ENCODE results near the gene SH3D21.

Gene SH3D21

DNA sequence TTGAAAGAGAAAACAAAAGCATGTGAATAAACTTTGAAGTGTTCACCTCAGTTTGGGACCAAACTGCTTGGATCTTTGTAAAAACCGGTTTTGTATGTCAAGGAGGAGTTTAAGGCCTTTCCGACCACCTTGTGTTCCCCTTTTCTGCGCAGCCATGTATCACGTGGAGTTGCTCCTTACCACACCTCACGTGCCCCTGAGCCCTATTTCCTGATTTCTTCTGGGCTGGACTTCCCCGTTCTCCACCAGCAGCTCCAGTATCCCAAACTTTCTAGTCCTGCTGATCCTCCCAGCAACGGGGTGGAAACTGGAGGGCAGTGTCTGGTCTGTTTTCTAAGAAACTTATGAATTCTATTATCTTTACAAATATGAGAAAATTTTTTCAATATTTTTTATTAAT is 1.6 kb upstream of the SH3D21 start:
- Histone ChIP-seq H3K9ac (ENCODE audit: low read length) (no peak overlapping the region), H3K36me3 (ENCODE audit: control insufficient read depth, low read depth, low read length) (peaks cover 48% of the 10 kb centered on the region), H3K27me3 (ENCODE audit: control insufficient read depth, insufficient read depth, low read length) (peaks cover 5% of the 10 kb centered on the region), H3K27ac (ENCODE audit: low read length) (no peak overlapping the region), H3K4me3 (ENCODE audit: low read length) (no peak overlapping the region), H3K9me3 (ENCODE audit: control insufficient read depth, low read depth, low read length) (no peaks in the 10 kb centered on the region), H3K4me1 (ENCODE audit: control insufficient read depth, low read depth, low read length) (peaks cover 10% of the 10 kb centered on the region)

DNA sequence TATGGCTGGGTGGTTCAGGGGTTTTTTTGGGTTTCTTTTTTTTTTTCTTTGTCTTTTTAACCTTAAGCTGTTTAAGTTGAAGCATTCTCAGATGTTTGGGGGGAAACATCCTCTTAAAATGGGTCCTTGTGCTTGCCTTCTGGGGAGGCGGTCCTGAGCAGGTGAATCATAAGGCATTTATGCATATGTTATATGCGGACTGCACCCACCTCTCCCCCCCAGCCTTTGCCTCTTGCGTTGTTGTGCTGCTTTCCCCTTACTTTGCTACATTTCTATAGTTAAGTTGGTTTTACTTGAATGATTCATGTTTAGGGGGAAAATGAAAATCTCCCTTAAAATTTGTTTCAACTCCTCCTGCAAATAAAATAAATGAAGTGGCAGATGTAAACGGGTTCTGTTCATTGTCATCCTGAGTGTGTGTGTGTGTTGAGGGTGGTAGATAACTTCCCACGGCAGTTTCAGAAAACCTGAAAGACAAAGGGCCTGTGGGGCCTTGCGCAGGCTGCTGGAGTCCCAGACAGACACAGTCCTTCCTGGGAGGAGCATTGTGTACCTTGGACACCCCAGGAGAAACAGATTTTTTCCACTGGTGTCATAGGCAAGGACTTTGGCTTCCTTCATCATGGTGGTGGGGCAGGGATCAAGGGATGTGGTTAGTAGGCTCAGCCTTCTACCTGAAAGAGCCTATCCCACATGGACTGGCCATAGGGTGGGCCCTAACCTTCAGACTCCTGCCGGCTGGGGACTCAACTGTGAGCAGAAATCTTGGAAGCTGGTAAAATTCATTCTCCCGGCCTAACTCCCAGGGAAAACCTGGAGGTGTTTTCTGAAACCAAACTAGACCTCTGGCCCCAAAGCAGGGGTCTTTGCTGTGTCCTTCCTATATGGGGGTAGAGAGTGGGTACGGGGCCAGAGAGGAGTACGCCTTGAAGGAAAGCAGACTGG is 926 bp upstream of the SH3D21 start:
- H3K4me3 ChIP-seq (ENCODE audit: low read length) = peak overlapping the region; percentile 91
- peaks cover 10% of the 10 kb centered on the region for H3K4me1 ChIP-seq (ENCODE audit: control insufficient read depth, low read depth, low read length)
- no peaks in the 10 kb centered on the region for H3K9me3 ChIP-seq (ENCODE audit: control insufficient read depth, low read depth, low read length)
- peaks cover 5% of the 10 kb centered on the region for H3K27me3 ChIP-seq (ENCODE audit: control insufficient read depth, insufficient read depth, low read length)
- H3K36me3 ChIP-seq (ENCODE audit: control insufficient read depth, low read depth, low read length) = peaks cover 44% of the 10 kb centered on the region
- H3K27ac ChIP-seq (ENCODE audit: low read length) = no peak overlapping the region
- H3K9ac ChIP-seq (ENCODE audit: low read length) = peak overlapping the region; percentile 27

DNA sequence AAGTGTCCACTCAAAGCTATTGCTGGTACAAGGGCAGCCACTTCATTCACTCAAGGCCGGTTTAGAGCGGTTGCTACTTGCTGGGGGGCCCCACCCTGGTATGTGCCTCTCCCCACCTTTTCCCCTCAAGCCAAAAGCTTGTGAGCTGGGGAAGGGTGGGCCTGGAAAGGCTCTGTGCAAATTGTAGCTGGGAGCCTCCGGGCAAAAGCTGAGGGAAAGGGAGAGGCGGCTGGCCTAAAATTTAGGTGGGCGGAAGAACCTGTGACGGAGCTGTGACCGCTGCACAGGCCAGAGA is 306 bp upstream of the SH3D21 start:
- Histone ChIP-seq H3K27me3 (ENCODE audit: control insufficient read depth, insufficient read depth, low read length) (peaks cover 5% of the 10 kb centered on the region), H3K9me3 (ENCODE audit: control insufficient read depth, low read depth, low read length) (no peaks in the 10 kb centered on the region), H3K4me1 (ENCODE audit: control insufficient read depth, low read depth, low read length) (peaks cover 10% of the 10 kb centered on the region), H3K4me3 (ENCODE audit: low read length) (peak overlapping the region; percentile 91), H3K27ac (ENCODE audit: low read length) (no peak overlapping the region), H3K36me3 (ENCODE audit: control insufficient read depth, low read depth, low read length) (peaks cover 38% of the 10 kb centered on the region), H3K9ac (ENCODE audit: low read length) (peak overlapping the region; percentile 27)

DNA sequence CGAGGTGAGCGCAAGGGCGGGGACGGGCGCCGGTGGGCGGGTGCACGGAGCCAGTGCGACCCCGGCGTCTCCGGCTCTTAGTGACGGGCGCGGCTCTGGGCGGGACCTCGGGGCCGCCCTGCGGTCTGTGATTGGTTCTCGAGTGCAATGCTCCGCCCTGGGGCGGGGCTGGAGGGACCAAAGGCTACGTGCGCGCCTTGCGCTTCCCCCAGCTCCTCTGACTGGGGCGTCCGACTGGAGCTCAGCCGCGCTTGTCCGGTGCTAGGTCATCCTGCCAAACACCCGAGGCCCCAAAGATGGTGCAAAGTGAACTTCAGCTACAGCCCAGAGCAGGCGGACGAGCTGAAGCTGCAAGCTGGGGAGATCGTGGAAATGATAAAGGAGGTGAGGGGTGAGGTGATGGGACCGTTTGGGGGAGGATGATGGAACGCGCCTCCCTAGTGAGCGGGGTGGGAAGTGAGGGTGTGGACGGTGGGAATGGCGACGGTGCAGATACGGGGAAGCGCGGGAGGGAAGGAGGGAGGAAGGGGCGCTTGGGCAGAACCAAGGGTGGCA is 811 bp downstream of the SH3D21 start:
- peaks cover 10% of the 10 kb centered on the region for H3K4me1 ChIP-seq (ENCODE audit: control insufficient read depth, low read depth, low read length)
- peak overlapping the region; percentile 67 for H3K9ac ChIP-seq (ENCODE audit: low read length)
- no peaks in the 10 kb centered on the region for H3K9me3 ChIP-seq (ENCODE audit: control insufficient read depth, low read depth, low read length)
- peaks cover 5% of the 10 kb centered on the region for H3K27me3 ChIP-seq (ENCODE audit: control insufficient read depth, insufficient read depth, low read length)
- no peak overlapping the region for H3K27ac ChIP-seq (ENCODE audit: low read length)
- H3K4me3 ChIP-seq (ENCODE audit: low read length) = peak overlapping the region; percentile 91
- peaks cover 27% of the 10 kb centered on the region for H3K36me3 ChIP-seq (ENCODE audit: control insufficient read depth, low read depth, low read length)

DNA sequence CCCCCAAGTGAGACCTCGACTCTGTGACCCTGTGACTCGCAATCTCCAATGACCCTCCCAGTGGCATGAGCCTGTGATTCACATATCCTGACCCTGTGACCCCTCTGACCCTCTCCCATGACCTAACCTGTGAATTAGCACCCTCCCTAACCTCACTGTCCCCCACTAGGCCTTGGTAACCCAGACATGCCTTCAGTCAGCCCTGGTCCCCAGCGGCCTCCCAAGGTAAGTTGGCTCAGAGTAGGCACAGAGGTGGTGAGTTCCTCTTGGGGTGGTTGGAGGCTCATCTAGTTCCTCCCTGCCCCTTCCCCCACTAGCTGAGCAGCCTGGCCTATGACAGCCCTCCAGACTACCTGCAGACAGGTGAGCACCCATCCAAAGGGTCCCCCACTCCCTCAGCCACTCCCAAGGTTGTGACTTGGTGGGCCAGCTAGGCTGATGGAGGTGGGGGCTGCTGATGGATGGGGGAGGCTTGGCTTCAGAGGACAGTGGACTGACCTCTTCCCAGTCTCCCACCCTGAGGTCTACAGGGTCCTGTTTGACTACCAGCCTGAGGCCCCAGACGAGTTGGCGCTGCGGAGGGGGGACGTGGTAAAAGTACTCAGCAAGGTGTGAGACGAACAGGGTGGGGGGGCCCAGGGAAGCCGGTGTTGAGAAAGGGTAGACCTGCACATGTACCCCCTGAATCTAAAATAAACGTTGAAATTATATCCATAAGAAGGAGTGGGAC is 1.6 kb downstream of the SH3D21 start:
- Histone ChIP-seq H3K9ac (ENCODE audit: low read length) (peak overlapping the region; percentile 67), H3K4me1 (ENCODE audit: control insufficient read depth, low read depth, low read length) (peaks cover 10% of the 10 kb centered on the region), H3K4me3 (ENCODE audit: low read length) (peak overlapping the region; percentile 91), H3K27ac (ENCODE audit: low read length) (no peak overlapping the region), H3K27me3 (ENCODE audit: control insufficient read depth, insufficient read depth, low read length) (peaks cover 5% of the 10 kb centered on the region), H3K36me3 (ENCODE audit: control insufficient read depth, low read depth, low read length) (peaks cover 19% of the 10 kb centered on the region), H3K9me3 (ENCODE audit: control insufficient read depth, low read depth, low read length) (no peaks in the 10 kb centered on the region)

DNA sequence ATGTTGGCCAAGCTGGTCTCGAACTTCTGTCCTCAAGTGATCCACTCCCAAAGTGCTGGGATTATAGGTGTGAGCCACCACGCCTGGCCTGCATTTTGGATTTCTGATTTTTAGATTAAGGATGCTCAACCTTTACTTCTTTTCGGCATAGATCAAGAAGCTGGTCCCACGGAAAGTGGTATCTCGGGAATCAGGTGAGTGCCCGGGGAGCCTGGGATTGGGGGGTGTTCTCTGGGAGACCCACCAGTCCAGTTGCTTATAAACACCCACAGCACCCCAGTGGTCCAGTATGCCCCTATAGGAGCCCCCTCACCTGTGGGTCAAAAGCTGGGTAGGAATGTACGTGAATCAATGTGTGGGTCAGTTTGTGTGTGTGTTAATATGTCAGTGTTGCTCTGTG is 3.2 kb downstream of the SH3D21 start:
- Histone ChIP-seq H3K27ac (ENCODE audit: low read length) (no peak overlapping the region), H3K9ac (ENCODE audit: low read length) (no peak overlapping the region), H3K4me1 (ENCODE audit: control insufficient read depth, low read depth, low read length) (peaks cover 10% of the 10 kb centered on the region), H3K36me3 (ENCODE audit: control insufficient read depth, low read depth, low read length) (peaks cover 6% of the 10 kb centered on the region), H3K9me3 (ENCODE audit: control insufficient read depth, low read depth, low read length) (no peaks in the 10 kb centered on the region), H3K4me3 (ENCODE audit: low read length) (no peak overlapping the region), H3K27me3 (ENCODE audit: control insufficient read depth, insufficient read depth, low read length) (peaks cover 5% of the 10 kb centered on the region)

DNA sequence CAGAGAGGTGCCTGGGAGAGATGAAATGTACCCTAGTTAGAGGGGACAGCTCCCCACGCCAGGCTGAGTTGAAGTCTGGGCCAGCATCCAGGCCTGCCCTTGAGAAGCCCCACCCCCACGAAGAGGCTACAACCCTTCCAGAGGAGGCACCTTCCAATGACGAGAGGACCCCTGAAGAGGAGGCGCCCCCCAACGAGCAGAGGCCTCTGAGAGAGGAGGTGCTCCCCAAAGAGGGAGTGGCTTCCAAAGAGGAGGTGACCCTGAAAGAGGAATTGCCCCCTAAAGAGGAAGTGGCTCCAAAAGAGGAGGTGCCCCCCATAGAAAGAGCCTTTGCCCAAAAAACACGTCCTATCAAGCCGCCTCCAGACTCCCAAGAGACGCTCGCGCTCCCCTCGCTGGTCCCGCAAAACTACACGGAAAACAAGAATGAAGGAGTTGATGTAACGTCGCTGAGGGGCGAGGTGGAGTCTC is 14.2 kb downstream of the SH3D21 start:
- Histone ChIP-seq H3K4me3 (ENCODE audit: low read length) (peak overlapping the region; percentile 67), H3K27ac (ENCODE audit: low read length) (no peak overlapping the region), H3K27me3 (ENCODE audit: control insufficient read depth, insufficient read depth, low read length) (peaks cover 57% of the 10 kb centered on the region), H3K9ac (ENCODE audit: low read length) (no peak overlapping the region), H3K4me1 (ENCODE audit: control insufficient read depth, low read depth, low read length) (peaks cover 8% of the 10 kb centered on the region), H3K9me3 (ENCODE audit: control insufficient read depth, low read depth, low read length) (no peaks in the 10 kb centered on the region), H3K36me3 (ENCODE audit: control insufficient read depth, low read depth, low read length) (no peaks in the 10 kb centered on the region)

DNA sequence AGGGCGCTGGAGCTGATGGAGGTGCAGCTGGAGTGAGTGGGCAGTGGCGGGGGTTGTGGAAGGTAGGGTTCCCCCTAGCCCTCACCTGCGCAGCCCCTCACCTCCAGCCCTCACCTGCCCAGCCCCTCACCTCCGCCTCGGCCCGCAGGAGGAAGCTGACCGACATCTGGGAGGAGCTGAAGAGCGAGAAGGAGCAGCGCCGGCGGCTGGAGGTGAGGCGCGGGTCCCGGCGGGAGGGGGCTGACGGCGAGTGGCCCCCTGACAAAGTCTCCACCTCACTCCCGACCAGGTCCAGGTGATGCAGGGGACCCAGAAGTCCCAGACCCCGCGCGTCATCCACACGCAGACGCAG is 14.6 kb downstream of the SH3D21 start:
- no peak overlapping the region for H3K27ac ChIP-seq (ENCODE audit: low read length)
- peak overlapping the region; percentile 67 for H3K4me3 ChIP-seq (ENCODE audit: low read length)
- no peaks in the 10 kb centered on the region for H3K36me3 ChIP-seq (ENCODE audit: control insufficient read depth, low read depth, low read length)
- peaks cover 61% of the 10 kb centered on the region for H3K27me3 ChIP-seq (ENCODE audit: control insufficient read depth, insufficient read depth, low read length)
- no peaks in the 10 kb centered on the region for H3K9me3 ChIP-seq (ENCODE audit: control insufficient read depth, low read depth, low read length)
- H3K4me1 ChIP-seq (ENCODE audit: control insufficient read depth, low read depth, low read length) = peaks cover 8% of the 10 kb centered on the region
- no peak overlapping the region for H3K9ac ChIP-seq (ENCODE audit: low read length)

DNA sequence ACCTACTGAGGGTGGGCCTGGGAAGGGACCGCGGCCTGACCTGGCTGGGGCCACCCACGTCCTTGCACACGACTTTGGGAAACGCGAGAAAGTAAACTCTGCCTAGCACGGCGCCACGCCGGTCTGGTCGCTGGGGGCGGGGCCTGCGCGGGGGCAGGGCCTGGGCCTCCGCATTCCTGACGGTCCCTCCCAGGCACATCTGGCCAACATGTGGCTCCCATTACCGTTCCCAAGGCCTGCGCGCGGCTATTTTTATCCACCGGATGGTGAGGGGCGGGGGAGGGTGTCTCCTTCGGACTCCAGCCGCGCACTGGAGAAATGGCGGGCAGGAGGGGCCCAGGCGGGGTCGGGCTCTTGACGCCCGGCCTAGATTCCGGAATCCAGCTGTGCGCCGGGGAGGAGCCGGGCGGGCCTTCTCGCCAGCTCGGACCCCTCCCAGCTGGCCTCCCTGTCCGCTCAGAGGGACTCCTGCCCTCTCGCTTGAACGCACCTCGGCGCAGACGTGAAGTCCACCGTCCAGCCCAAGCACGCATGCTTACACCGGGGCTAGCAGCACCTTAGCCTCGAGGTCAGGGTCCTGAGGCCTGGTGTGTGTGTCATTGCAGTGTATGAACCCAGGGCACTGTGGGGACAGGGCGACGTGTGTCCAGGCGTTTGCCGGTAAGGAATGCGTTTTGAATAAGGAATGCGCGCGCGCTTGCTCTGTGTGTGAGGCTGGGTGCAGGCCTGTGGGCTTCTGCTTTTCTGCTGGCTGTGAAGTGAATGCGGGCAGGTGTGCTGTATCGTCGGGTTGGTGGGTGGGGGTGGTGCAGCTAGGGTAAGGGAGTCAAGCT is 15.2 kb downstream of the SH3D21 start:
- Histone ChIP-seq H3K9ac (ENCODE audit: low read length) (peak overlapping the region; percentile 28), H3K27me3 (ENCODE audit: control insufficient read depth, insufficient read depth, low read length) (peaks cover 63% of the 10 kb centered on the region), H3K27ac (ENCODE audit: low read length) (no peak overlapping the region), H3K36me3 (ENCODE audit: control insufficient read depth, low read depth, low read length) (no peaks in the 10 kb centered on the region), H3K4me3 (ENCODE audit: low read length) (peak overlapping the region; percentile 67), H3K9me3 (ENCODE audit: control insufficient read depth, low read depth, low read length) (no peaks in the 10 kb centered on the region), H3K4me1 (ENCODE audit: control insufficient read depth, low read depth, low read length) (peaks cover 8% of the 10 kb centered on the region)

DNA sequence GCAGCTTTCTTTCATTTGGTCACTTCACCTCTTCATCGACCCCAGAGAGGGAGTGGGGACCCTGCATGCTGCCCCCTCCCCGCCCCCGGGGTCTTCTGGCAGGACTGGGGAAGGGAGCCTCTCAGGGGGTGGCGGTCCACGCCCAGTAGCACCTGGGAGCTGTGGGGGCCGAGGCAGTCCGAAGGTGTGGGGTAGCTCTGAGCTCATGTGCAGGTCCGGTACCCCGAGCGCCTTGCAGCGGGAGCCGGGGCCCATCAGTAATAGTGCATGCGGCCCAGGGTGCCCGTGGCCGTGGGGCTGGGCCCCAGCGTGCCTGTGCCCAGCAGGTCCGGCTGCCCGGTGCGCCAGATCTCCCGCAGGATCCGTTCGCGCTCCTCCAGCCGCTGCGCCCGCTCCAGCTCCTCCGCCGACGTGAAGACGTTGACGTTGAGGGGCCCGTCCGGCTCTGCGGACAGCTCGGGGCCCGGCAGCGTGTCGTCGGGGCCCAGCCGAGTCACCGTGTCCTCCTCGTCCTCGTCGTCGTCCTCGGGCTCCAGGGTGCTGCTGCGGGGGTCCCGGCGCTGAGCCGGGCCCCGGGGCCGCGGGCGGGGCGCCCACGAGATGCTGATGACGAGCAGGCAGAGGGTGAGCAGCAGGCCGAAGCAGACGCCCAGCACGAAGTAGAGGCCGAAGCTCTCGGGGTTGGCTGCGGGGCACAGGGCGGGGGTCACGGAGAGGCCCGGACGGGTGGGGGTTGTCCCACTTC is 16.0 kb downstream of the SH3D21 start:
- Histone ChIP-seq H3K4me3 (ENCODE audit: low read length) (peak overlapping the region; percentile 67), H3K9me3 (ENCODE audit: control insufficient read depth, low read depth, low read length) (no peaks in the 10 kb centered on the region), H3K4me1 (ENCODE audit: control insufficient read depth, low read depth, low read length) (peaks cover 8% of the 10 kb centered on the region), H3K27me3 (ENCODE audit: control insufficient read depth, insufficient read depth, low read length) (peaks cover 63% of the 10 kb centered on the region), H3K27ac (ENCODE audit: low read length) (no peak overlapping the region), H3K36me3 (ENCODE audit: control insufficient read depth, low read depth, low read length) (no peaks in the 10 kb centered on the region), H3K9ac (ENCODE audit: low read length) (peak overlapping the region; percentile 28)

Data from iPS-18a (cell line).